GM18517 (cell line): Measurements from ENCODE around the gene SARNP.

Source experiments
- ATAC-seq: cut with Tn5 transposase; IDR thresholded peaks from one replicate; pipeline ENCODE4 v1.9.1; 2021; ENCODE audit warnings: mild to moderate bottlenecking, moderate library complexity; ENCODE audit not compliant: unreplicated experiment

The SARNP gene

GRCh38 chr12:55727643-55728185 is 89.8 kb downstream of the SARNP start:
- no peak for ATAC-seq

- no peak for ATAC-seq
Observed at GRCh38 chr12:55726971-55727370, 90.6 kb downstream of the SARNP start.

- no peak for ATAC-seq
Observed at GRCh38 chr12:55725556-55725955, 92.0 kb downstream of the SARNP start.

DNA sequence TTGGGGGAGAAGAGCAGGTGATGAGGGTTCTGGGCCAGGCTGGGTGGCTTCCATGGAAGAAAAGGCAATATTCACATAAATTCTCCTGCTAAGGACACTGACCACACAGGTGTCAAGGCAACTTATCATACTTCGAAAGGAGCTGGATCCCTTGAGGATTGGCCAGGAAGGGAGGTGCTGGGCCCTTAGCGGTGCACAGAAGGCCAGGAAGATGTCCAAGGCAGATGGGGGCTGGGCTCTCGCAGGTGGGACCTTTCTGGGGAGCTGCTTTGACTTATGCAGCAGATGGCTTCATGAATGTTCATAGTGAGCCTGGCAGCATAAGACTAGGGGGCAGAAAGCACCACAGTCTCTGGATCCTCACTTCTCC is 92.6 kb downstream of the SARNP start:
- no peak for ATAC-seq

- ATAC-seq = peak; percentile 39
Observed at GRCh38 chr12:55724226-55724939, 93.1 kb downstream of the SARNP start.

DNA sequence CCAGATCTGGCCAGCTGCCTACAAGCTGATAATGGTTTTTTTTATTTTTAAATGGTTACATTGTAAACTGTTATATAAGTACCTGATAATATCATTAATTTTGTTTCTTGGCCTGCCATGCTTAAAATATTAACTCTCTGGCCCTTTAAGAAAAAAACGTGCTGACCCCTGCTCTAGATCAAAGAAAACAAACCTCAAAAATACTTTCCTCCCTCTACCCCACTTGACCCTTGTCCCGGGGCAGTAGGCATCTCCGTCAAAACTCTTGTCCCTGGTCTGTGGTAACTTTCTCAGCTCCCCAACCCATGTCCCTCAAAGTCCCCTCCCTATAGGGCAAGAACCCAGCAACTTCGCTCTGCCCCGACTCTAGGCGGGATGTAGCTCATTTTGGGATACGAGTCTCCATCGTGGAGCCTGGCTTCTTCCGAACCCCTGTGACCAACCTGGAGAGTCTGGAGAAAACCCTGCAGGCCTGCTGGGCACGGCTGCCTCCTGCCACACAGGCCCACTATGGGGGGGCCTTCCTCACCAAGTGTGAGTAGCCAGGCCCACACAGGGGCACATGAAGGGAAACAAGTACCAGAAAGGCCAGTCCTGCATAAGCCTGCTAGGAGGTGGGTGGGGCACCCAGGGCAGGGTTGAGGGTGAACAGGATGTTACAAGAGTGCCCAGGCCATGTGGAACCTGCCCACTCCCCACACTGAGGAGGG is 93.9 kb downstream of the SARNP start:
- no peak for ATAC-seq

DNA sequence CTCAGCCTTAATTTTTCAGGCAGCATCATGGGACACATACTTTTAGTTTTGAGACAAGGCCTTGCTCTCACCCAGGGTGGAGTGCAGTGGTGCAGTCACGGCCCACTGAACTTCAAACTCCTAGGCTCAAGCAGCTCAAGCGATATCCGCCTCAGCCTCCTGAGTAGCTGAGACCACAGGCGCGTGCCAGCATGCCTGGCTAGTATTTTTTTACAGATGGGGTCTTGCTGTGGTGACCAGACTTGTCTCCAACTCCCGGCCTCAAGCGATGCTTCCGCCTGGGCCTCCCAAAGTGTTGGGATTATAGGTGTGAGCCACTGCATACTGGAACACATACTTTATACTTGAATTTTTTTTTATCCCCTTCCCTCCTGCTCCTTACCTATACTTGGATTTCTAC is 94.6 kb downstream of the SARNP start:
- ATAC-seq = no peak

DNA sequence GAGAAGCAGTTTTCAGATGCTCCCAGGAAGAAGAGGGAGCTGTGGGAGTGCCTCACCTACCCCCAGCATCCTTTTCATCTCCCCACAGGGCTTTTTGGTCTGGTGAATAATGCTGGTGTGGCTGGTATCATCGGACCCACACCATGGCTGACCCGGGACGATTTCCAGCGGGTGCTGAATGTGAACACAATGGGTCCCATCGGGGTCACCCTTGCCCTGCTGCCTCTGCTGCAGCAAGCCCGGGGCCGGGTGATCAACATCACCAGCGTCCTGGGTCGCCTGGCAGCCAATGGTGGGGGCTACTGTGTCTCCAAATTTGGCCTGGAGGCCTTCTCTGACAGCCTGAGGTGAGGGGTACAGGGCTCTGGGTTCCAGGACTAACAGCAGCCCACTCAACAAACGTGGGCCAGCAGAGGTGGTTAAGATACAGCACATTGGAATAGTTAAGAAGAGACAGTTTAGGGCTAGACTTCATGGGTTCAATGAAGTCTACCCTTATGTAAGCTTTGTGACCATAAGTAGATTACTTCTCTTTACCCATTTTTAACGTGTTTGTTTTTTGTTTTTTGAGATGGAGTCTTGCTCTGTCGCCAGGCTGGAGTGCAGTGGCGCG is 95.8 kb downstream of the SARNP start:
- no peak for ATAC-seq

GRCh38 chr12:55720894-55721444 is 96.6 kb downstream of the SARNP start:
- ATAC-seq = no peak

DNA sequence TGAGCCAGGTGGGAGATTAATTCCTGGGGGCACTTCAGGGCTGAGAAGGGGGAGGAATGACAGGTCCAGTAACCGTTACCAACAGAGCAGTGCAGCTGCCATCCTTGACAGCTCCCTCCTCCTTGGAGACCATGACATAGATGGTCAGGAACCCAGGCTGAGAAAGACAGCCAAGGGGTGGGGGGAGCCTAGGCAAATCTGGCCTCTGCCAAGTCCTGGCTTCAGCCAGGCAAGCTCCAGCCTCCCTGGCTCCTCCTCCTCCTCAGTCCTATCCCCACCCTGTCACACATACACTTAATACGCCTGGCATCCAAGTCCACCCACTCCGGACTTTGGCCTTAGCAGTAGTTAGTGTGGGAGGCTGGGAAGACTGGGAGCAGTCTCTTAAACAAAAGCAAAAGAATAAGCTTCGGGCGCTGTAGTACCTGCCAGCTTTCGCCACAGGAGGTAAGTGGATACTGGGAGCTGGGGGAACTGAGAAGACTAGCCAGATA is 97.4 kb downstream of the SARNP start, which contains the start of gene RDH5:
RDH5 (plus strand) TSS at position 323 of the 494 bp plus-strand sequence. CDS start 792 bp downstream, outside the sequence.
- no peak for ATAC-seq

- no peak for ATAC-seq
Observed at GRCh38 chr12:55719371-55719770, 98.2 kb downstream of the SARNP start.

GRCh38 chr12:55718624-55719275 is 98.8 kb downstream of the SARNP start:
- ATAC-seq = no peak

GRCh38 chr12:55718015-55718414 is 99.5 kb downstream of the SARNP start:
- no peak for ATAC-seq

DNA sequence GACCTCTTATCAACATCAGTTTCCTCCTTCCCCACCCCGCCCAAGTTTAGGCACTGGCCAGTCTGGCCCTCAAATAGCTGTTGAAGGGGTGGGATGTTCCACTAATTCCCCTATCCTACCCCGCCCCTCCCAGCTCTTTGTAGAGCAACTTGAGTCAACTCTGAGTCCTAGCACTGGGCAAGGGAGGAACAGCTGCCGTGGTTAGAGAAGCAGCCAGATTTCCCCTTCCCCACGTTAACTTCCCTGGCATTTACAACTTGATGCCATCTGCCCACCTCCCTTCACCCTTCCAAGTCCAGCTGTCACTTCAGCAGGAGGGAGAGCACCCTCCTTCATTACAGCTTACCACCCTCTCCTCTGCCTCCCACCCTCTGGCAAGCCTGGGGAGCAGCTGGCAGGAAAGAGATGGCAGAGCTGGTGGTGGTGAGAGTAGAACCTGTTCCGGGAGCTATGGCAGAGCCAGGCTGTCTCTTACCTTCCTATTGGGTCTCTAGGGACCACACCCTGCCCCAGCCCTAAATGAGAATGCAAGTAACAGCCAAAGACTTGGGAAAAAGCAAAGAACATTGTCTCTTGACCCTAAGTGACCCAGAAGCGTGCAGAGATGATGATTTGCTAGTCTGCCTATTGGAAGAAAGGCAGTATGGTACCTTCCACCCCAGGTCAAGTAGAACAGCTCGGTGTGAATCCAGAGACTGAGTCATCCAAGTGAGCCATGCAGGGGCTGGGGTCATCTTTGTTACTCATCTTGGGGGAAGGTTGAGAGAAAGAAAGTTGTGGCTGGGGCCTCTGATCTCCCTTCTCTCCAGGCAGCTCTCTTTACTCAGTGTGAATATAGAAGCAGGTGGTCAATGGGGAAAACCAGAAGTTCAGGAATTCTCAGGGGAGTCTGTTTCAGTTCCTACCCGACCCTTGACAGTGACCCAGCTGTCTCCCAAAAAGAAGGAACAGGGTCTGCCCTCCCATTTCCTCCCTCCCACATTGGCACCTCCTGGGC is 100.2 kb downstream of the SARNP start:
- no peak for ATAC-seq

DNA sequence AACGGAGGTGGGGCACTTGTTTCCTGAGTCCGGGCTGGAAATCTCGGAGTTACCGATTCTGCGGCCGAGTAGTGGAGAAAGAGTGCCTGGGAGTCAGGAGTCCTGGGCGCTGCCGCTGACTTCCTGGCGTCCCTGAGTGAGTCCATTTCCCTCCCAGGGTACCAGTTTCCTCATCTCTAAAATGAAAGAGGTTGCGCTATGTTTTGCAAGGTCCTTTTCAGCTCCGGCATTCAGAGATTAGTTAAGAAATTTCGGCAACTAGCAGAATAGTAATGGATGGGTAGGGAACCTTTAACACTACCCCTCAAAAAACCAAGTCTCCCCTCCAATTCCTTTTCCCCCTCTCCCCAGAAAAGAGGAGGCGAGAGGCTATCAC is 101.0 kb downstream of the SARNP start:
- ATAC-seq = peak; percentile 27

GRCh38 chr12:55715833-55716581 is 101.5 kb downstream of the SARNP start, which contains the start of gene BLOC1S1:
Gene BLOC1S1 (plus strand): TSS chr12:55716046. CDS start chr12:55716052, 6 bp downstream.
- peak; percentile 75 for ATAC-seq

DNA sequence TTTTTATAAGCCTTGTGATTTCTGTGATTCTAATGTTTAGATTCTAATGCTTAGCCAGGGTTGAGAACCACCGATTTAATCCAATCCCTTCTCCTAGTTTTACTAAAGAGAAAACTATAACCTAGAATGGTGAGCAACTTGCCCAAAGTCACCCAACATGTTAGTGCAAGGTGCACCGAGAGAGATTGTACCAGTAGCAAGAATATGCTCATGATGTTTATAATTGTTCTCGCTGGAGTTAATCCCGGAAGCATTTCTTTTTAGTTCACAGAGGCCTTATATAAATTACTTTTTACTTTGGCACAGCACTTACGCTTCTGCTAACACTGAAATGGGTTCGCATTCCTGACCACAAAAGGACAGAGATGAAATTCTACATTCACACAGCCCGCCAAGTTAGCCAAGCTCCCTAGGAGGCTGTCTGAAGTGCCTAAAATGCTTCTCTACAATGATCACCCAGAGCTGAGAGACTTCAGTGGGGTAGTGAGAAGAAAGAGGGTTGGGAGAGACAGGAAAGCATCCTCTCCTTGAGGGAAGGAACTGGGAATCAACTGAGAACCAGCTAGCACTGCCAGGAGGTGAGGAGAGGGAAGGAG is 102.3 kb downstream of the SARNP start:
- ATAC-seq = no peak

GRCh38 chr12:55713721-55714120 is 103.8 kb downstream of the SARNP start:
- no peak for ATAC-seq
